GM21526 (cell line): Measurements from ENCODE around the gene ENO2.

ENCODE experiments used
- ATAC-seq: cut with Tn5 transposase; IDR thresholded peaks from one replicate; pipeline ENCODE4 v1.9.1; 2021; ENCODE audit warnings: moderate library complexity; ENCODE audit not compliant: unreplicated experiment, low FRiP score

ENO2 gene

DNA sequence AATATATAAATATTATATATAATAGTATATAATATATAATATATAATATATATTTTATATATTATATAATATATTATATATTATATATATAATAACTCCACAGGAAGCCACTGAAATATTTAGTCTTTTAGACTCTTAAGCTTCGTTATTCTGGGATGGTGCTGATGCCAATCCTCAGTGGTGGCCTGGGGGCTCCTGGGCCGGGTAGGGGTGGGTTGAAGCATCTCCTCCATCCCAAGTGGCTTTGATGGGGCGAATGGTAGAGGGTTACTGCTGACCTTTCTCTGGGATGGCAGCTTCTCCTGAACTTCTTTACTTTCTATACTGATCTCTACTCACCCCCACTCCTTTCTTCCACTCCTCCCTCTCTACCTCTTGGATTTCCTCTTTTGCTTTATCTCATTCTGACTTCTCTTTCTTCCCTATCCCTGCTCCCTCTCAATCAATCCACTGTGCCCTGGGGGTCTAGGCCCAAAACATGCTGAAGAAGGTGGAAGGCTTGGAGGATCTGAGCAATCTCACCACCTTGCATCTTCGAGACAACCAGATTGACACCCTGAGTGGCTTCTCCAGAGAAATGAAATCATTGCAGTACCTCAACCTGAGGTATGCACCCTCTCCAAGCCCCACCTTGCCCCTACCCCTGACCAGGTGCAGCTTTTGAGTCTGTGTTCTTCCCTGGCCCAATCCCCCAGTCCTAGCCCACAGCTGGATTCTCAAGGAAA, 4.8 kb upstream of the ENO2 start:
- ATAC-seq: no peak

DNA sequence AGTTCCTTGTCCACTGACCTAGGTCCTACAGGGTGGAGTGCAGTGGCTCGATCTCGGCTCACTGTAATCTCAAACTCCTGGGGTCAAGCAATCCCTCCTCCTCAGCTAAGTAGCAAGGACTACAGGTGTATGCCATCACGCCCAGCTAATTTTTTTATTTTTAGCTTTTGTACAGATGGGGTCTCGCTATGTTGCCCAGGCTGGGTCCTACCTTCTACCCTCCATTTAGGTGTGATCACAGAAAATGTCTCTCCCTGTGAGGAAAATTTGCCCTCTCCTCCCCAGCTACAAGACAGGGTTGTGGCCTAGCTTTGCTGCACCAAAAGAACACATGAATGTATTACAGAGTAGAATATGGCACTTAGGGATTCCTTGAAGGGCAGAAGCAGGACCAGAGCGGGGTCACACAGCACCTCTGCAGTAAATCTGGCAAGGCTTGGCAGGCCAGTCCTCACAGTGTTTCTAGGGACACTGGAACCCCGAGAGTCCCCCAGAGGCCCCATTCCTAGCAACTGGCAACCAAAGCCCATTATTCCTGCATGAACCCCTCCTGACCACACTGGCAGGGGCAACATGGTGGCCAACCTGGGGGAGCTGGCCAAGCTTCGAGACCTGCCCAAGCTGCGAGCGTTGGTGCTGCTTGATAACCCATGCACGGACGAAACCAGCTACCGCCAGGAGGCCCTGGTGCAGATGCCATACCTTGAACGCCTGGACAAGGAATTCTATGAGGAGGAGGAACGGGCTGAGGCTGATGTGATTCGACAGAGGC, 2.0 kb upstream of the ENO2 start:
- ATAC-seq: no peak

DNA sequence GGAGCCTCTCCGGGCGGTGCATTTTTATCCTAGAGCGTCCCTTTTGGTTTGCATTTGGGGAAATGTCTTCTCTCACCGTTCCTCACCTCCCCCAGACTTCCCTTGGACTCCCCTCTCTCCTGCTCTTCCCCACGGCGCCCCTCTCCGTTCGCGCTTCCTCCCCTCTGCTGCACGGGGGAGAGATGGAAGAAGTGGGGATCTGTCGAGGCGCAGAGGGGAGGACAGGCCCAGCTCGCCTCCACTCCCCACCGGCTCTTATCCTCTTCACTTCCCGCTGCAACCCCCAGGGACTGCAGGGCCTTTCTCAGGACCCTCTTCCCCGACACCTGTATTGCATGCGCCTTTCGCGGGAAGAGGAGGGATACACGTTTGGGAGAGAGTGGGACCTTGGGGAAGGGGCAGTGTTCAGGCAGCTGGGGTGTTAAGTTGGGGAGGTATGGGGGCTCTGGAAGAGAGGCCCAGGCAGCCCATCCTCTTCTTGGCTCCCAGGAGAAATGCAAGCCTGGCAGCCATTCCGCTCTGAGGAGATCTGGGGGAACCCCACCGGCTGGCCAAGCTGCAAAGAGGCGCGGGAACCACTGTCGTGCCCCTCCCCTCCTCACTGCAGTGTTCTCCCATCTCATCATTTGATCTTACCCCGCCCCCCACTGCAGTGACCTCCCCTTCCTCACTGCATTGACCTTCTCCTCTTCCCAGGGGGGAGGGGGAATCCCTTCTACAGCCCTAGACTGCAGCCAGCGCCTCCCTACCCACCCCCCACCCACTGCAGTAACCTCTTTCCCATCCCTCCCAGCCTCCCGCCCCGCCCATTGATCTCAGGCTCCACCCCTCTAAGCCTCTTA, 788 bp downstream of the ENO2 start:
- ATAC-seq: no peak

DNA sequence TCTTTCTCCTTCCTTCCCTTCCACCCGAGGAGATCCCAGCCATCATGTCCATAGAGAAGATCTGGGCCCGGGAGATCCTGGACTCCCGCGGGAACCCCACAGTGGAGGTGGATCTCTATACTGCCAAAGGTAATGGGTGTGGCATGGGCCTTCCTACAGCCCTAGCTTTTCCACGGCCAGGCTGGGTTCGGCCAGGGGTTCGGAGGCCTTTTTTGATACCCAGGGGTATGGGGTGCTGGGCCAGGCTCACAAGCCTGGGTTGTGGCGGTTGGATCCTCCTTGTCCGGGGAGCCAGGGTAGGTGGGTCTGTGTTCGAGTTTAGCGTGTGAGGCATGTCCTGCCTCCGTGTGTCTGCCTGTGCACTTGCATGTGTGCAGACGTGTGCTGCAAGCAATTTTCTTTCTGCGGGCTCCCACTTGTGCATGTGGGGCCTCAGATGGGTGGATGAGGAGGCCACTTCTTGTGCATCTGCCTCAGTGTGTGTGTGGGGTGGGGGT, 1.5 kb downstream of the ENO2 start:
- no peak for ATAC-seq

DNA sequence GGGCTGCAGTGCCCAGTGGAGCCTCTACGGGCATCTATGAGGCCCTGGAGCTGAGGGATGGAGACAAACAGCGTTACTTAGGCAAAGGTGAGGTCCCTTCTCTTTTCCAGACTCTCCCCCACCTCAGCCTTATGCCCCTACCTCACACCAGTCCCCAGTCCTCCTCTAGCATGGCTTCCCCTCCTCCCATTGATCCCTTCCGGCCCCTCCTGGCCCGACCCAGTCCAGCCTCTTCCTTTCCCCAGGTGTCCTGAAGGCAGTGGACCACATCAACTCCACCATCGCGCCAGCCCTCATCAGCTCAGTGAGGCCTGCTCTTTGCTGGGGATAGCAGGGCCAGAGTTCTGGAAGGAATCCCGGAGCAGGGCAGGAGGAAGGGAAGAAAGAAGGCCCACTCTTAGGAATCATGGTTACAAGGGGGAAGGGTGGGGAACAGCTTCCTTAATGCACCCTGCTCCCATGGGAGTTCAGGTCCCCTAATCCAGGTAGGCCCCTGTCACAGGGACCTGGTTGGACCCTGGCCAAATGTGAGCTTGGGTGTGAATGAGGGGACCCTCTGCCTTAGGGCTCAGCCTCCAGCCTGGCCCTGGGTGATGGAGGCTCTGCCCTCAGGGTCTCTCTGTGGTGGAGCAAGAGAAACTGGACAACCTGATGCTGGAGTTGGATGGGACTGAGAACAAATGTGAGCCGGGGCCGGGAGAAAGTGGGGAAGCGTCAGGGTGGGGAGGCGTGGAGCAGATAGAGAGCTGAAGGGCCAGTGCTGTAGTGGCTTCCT, 2.2 kb downstream of the ENO2 start:
- ATAC-seq: no peak

DNA sequence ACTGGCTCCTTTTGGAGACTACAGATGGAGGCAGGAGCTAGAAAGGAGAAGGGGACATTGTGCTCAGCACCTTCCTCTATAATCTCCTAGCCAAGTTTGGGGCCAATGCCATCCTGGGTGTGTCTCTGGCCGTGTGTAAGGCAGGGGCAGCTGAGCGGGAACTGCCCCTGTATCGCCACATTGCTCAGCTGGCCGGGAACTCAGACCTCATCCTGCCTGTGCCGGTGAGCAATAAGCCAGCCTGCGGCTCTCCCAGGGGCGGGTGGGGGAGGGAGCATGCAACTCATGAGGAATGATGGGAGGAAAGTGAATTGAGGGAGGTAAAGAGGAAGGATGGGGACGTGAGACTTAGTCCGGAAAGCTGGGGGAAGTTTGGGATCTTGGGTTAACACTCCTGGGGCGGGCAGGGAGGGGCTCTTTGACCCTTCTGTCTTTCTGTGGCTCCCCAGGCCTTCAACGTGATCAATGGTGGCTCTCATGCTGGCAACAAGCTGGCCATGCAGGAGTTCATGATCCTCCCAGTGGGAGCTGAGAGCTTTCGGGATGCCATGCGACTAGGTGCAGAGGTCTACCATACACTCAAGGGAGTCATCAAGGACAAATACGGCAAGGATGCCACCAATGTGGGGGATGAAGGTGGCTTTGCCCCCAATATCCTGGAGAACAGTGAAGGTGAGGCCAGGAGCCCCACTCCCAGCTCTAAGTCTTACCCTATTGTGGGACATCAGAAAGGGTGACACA, 3.3 kb downstream of the ENO2 start:
- no peak for ATAC-seq

DNA sequence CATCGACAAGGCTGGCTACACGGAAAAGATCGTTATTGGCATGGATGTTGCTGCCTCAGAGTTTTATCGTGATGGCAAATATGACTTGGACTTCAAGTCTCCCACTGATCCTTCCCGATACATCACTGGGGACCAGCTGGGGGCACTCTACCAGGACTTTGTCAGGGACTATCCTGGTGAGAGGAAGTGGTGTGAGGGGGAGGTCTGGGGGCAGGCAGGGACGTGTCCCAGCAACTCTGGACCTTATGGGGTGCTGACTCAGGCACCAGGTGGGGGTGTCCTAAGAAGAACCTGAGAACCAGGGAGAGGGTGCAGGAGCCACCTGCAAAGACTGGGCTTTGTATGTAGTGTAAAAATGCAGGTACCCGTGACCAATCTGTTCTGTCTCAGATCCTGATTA, 5.2 kb downstream of the ENO2 start:
- ATAC-seq: no peak

DNA sequence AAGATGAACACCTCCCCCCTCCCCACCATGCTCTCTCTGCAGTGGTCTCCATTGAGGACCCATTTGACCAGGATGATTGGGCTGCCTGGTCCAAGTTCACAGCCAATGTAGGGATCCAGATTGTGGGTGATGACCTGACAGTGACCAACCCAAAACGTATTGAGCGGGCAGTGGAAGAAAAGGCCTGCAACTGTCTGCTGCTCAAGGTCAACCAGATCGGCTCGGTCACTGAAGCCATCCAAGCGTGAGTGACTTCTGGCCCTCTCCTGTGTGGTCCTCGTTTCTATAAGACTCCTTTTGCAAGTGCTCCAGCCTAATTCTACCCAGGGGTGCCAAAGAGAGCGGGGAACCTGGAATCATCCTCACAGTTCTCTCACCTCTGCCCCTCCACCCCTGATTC, 7.2 kb downstream of the ENO2 start:
- no peak for ATAC-seq

DNA sequence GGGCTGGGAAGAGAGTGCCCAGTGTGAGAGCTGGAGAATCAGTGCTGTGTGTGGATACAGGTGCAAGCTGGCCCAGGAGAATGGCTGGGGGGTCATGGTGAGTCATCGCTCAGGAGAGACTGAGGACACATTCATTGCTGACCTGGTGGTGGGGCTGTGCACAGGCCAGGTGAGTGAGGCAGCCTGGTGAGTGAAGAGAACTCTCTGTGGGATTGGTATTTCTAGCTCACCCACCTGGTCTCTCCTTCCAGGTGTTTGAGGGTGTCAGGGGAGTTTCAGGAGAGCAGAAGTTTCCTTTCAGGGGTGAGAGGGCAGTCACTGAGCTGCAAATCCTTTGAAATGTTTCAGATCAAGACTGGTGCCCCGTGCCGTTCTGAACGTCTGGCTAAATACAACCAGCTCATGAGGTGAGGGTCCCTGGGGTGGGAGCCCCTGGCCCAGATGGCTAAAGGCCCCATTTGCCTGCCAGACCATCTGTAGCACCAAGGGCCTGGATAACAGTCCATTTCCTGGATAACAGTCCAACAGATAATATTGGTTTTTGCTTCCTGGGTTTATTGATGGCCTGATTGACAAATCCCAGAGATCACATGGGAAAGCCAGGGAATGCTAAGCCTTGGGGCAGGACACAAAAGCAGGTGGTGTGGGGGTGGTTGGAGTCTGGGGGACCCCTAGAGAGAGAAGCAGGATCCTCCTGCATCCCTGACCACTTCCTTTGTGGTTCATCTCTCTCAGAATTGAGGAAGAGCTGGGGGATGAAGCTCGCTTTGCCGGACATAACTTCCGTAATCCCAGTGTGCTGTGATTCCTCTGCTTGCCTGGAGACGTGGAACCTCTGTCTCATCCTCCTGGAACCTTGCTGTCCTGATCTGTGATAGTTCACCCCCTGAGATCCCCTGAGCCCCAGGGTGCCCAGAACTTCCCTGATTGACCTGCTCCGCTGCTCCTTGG, 7.9 kb downstream of the ENO2 start:
- no peak for ATAC-seq

DNA sequence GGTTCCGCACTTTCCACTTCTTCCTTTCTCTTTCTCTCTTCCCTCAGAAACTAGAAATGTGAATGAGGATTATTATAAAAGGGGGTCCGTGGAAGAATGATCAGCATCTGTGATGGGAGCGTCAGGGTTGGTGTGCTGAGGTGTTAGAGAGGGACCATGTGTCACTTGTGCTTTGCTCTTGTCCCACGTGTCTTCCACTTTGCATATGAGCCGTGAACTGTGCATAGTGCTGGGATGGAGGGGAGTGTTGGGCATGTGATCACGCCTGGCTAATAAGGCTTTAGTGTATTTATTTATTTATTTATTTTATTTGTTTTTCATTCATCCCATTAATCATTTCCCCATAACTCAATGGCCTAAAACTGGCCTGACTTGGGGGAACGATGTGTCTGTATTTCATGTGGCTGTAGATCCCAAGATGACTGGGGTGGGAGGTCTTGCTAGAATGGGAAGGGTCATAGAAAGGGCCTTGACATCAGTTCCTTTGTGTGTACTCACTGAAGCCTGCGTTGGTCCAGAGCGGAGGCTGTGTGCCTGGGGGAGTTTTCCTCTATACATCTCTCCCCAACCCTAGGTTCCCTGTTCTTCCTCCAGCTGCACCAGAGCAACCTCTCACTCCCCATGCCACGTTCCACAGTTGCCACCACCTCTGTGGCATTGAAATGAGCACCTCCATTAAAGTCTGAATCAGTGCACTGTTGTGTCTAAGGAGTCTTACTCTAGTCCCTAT, 8.8 kb downstream of the ENO2 start:
- no peak for ATAC-seq

DNA sequence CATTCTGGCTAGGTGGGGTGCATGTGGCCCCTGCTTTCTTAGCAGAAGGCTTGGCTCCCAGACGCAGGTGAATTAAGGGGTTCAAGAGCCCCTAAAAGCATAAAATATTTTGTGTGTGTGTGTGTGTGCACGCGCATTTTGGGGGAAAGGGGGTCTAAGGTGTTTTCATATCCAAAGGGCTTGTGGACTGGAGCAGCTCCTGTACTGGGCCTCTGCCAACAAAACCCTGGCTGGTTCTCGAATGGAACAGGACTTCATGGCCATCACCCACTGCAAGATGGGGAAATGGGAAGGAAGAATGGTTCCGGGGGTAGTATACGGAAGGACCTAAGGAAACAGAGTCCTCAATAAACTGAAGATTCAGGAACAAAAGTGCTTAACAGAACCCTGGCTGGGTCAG, 9.5 kb downstream of the ENO2 start:
- ATAC-seq: no peak

DNA sequence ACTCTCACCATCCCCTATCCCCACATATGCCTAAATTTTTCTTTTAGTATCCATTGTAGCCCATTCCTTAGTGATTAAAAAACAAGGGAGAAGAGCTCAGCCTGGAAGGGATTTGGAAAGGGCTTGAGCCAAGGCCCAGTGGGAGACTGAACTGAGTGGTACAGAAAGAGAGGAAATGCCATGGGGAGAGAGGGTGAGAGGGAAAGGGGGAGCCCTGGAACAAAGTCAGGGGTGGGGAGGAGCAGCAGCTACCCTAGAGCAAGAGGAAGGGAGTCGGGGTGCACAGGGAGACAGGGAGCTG, 10.8 kb downstream of the ENO2 start:
- no peak for ATAC-seq

DNA sequence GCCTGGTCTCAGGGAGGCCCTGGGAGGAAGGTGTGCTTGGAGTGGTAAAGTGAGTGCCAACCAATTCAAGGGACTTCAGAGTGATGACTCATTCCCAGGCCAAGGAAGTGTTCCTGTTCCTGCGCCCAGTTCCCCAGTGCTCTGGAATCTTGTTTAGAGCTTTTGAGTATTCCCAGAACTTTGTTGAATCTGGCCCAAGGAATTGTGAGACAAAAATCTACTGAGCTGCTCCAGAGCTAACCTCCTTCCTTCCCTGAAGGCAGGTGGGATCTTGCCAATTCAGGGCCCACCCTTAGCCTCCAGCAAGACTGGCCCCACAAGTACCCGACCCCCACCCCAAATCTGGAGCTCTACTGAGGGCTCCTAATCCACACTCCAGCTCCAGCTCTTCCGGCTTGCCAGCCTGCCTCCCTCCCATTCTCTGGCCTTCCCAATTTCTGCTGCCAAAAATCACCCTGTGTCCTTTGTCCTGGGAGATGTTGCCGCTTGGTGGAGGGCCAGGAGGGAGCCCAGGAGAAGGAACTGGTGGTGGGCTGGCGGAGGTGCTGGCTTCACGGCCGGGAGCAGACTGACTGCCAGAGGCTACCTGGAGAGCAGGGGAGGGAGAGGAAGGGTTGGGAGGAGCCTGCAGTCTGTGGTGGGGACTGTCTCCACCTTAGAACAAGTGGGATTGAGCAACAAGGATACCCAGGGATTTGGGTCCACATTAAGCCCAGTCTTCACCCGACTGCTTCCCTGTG, 11.3 kb downstream of the ENO2 start:
- ATAC-seq: no peak

DNA sequence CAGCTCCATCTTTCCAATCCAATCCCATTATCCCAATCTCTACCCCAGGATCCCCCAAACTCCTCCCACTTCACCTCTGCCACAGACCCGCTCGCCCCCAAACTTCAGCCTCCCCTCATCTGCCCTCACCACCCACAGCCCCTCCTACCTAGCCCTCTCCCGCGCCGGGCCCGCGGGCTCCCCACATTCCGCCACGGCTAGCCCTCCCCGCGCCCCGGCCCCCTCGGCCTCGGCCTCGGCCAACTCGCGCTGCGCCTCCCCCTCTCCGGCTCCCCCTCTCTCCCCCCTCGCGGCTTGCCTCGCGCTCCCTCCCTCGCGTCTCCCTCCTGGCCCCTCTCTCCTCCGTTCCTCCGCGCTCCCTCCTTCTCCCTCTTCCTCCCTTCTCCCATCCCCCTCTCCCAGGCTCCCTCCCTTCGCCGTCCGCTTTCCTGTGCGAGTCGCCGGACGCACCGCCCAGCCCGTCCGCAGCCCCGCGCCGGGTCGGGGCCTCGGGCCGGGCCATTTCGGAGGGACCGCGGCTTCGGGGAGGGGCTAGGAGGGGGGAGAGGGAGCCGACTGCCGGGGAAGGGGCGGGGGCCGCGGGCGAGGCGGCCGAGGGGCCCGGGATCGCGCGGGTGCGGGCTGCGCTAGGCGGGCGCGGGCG, 13.1 kb downstream of the ENO2 start, which contains the start of gene ATN1:
TSS of gene ATN1 (plus strand) at position 581 of the 643 bp plus-strand sequence. CDS start 6,043 bp downstream, outside the sequence.
- no peak for ATAC-seq

DNA sequence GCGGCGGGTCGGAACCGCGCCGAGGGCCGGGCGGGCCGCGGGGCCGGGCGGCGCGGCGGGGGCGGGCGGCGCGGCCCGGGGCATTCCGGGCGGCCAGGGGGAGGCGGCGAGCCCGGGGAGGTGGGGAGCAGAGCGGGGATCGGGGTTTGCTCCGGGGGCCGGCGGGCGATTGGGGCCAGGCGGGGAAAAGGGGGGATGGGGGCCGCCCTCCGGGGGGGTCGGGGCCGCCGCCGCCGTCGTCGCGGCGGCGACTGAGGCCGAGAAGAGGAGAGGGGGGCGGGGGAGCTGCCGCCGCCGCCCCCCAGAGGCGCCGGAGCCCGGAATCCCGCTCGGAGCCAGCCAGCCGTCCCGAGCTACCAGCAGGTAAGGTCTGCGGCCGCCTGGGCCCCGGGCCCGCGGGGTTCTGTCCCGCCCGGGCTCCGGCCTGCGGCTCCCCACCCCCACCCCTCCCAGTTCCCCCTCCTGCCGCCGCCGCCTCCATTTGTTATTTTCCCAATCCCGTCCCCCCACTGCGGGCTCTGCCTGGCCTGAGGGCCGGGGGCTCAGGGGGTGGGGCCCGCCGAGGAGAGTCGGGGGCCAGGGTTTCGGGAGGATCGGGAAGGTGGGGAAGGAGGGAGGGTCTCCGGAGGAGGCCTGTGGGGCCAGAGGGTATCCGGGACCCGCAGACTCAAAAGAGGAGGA, 13.8 kb downstream of the ENO2 start:
- ATAC-seq: no peak

DNA sequence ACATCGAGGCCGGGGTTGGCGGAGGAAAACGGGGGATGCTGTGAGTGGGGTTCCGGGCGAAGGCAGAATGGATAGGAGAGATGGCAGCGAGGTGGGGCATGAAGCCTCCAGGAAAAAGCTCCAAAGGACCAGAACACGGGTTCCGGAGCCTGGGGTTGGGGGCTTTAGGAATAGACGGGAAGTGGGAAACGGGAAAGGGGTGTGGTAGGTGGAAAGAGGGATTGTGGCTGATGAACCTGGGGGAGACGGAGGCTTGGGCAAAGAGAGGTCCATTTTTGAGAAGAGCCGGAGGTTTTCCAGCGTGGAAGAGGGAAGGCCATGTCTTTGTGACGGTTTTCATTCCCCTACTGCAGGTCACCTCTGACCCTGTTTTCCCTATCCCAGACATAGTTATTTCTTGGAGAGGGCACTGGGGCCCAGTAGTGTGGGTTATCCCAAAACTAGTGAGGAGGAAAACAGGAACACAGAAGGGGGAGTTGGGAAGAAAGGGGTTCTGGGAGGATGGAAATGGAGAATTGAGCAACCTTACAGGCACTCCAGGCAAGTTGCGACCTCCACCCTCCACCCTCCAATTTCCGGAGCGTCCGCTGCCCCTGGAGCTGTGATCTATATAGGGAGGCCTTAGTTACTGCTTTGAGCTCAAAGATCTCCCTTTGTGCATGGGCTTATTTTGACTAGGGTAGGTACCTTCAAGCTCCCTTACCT, 14.5 kb downstream of the ENO2 start:
- ATAC-seq: no peak
